ENCODE measurements around the gene EIF3I.

Gene EIF3I

DNA sequence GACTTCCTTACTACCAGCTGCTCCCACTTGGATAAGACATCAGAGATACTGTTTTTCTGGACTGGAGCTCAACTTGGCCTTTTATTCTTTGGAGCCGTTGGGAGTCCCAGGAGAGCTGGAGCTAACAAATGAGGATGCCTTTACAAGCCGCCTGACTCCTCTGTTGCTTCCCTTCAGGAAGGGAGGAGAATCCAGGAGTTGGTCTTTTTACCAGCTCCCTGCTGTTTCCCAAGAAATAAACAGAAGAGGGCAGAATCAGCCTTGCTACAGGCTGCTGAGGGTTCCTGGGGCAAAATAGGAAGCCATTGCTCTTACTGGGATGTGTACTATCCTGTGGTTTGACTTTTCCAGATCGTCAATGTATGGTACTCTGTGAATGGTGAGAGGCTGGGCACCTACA is 1.5 kb downstream of the EIF3I start:
- H3K4me1 ChIP-seq = peaks cover 40% of the 10 kb centered on the region
- H3K9ac ChIP-seq = peak overlapping the region; percentile 91
- H3K36me3 ChIP-seq = peaks cover 63% of the 10 kb centered on the region
- H3K27ac ChIP-seq = no peak overlapping the region
- peak overlapping the region; percentile 92; the same call in 1 of the 2 replicates for H3K4me3 ChIP-seq
- peaks cover 6% of the 10 kb centered on the region; the same call in 1 of the 2 replicates for H4K20me1 ChIP-seq
- no peaks in the 10 kb centered on the region for H3K9me3 ChIP-seq
- no peaks in the 10 kb centered on the region for H3K27me3 ChIP-seq
- no peak for TF ChIP-seq Cebpa-rat (IDR thresholded peaks at IDR 0.05)
- H3K4me2 ChIP-seq = peak overlapping the region; percentile 92

DNA sequence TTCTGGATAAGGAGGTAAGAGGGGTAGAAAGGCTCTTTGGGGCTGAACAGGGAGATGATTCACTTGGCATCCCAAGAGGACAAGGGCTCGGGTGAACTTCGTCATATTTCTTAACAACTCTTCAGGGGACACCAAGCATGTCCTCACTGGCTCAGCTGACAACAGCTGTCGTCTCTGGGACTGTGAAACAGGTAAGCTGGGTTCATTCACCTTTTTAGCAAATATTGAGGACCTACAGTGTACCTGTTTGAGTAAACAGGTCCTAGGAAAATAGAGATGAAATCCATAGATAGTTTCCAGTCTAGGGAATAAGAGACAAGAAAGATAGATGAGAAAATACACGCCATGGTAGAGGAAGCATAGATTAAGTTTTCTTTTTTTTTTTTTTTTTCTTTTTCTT is 2.1 kb downstream of the EIF3I start:
- peaks cover 65% of the 10 kb centered on the region for H3K36me3 ChIP-seq
- no peak for TF ChIP-seq Cebpa-rat (IDR thresholded peaks at IDR 0.05)
- no peak overlapping the region for H3K4me3 ChIP-seq
- peak overlapping the region; percentile 91 for H3K9ac ChIP-seq
- no peaks in the 10 kb centered on the region for H3K9me3 ChIP-seq
- H3K4me1 ChIP-seq = peaks cover 40% of the 10 kb centered on the region
- peaks cover 6% of the 10 kb centered on the region; the same call in 1 of the 2 replicates for H4K20me1 ChIP-seq
- peak overlapping the region; percentile 92 for H3K4me2 ChIP-seq
- no peak overlapping the region for H3K27ac ChIP-seq
- no peaks in the 10 kb centered on the region for H3K27me3 ChIP-seq

DNA sequence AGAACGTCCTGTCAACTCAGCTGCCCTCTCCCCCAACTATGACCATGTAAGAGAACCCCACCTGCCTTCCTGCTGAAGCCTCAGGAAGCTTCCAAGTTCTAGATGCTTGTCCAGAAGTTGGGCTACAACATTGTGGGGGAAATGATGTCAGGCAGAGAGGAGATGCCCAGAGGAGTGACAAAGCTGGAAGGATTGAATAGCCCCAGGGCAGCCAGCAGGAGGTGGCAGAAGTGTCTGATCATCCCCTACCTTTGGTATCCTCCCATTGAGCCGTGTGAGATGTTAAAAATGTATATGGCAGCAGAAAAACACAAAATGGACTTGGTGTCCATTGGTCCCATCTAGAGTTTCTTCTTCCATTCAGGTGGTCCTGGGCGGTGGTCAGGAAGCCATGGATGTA is 6.6 kb downstream of the EIF3I start:
- no peak for TF ChIP-seq Cebpa-rat (IDR thresholded peaks at IDR 0.05)
- Histone ChIP-seq H3K27ac (no peak overlapping the region), H3K4me3 (no peak overlapping the region), H3K9ac (no peak overlapping the region), H3K9me3 (no peaks in the 10 kb centered on the region), H3K4me1 (peaks cover 5% of the 10 kb centered on the region), H3K27me3 (no peaks in the 10 kb centered on the region), H3K4me2 (no peak overlapping the region), H3K36me3 (peaks cover 100% of the 10 kb centered on the region), H4K20me1 (peaks cover 6% of the 10 kb centered on the region; the same call in 1 of the 2 replicates)

DNA sequence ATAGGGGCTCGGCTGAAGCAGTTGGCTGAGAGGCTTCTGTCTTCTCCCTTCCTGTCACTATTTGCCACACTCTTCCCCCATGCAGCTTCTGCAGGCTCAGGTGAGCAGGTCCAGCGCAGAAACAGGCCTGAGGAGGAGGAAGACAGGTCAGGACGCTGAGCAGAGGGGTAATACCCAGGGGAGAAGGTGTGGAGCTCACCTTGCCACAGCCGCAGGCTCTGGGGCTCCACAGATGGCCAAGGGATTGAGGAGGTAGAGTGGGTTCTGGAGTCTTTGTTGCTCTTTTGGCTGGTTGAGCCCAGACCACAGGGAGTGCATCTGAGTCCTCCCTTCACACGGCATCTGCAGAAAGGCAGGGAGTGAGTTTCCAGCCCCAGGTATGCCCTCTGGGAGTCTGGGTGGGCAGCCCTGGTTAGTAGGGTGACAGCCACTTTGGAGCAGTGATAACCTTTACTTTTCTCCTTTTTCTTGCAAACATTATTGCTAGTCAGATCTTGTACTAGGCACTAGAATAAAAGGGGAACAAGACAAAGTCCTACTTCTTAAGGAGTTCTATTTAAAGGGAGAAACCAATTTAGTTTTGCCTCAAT is 9.7 kb downstream of the EIF3I start:
- H3K4me1 ChIP-seq = no peaks in the 10 kb centered on the region
- no peak overlapping the region for H3K4me3 ChIP-seq
- no peak for TF ChIP-seq Cebpa-rat (IDR thresholded peaks at IDR 0.05)
- H4K20me1 ChIP-seq = 0 out of 2 replicates have a peak, but pooled peaks cover 6% of the 10 kb centered on the region
- H3K27ac ChIP-seq = no peak overlapping the region
- H3K9ac ChIP-seq = no peak overlapping the region
- H3K9me3 ChIP-seq = no peaks in the 10 kb centered on the region
- H3K4me2 ChIP-seq = no peak overlapping the region
- H3K36me3 ChIP-seq = peaks cover 81% of the 10 kb centered on the region
- no peaks in the 10 kb centered on the region for H3K27me3 ChIP-seq

DNA sequence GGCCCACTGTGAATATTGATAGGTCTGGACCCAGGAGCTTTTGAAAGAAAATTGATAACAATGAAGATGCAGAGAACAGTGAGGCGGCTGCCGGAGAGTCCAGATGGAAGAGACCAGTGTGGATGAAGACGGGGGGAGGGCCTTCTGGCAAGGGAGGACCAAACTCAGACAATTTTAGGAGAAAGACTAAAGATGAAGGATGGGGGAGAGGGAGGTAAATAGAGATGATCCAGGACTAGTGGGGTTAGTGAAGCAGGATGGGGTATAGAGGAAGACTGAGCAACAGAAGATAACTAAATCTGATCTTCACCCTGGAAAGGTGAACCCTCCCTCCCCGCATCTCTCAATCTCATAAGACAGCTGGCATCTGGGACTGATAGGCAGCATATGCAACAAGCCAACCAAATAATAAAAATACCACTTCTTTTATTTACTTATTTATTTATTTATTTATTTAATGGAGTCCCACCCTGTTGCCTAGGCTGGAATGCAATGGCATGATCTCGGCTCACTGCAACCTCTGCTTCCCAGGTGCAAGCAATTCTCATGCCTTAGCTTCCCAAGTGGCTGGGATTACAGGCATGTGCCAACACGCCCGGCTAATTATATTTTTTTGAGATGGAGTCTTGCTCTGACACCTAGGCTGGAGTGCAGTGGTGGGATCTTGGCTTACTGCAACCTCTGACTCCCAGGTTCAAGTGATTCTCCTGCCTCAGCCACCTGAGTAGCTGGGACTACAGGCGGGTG is 10.5 kb downstream of the EIF3I start:
- Histone ChIP-seq H3K9me3 (no peaks in the 10 kb centered on the region), H3K36me3 (peaks cover 74% of the 10 kb centered on the region), H3K27me3 (no peaks in the 10 kb centered on the region), H3K4me1 (no peaks in the 10 kb centered on the region), H4K20me1 (0 out of 2 replicates have a peak, but pooled peaks cover 2% of the 10 kb centered on the region), H3K4me2 (no peak overlapping the region), H3K4me3 (no peak overlapping the region), H3K9ac (no peak overlapping the region), H3K27ac (no peak overlapping the region)
- TF ChIP-seq Cebpa-rat (IDR thresholded peaks at IDR 0.05) = no peak

DNA sequence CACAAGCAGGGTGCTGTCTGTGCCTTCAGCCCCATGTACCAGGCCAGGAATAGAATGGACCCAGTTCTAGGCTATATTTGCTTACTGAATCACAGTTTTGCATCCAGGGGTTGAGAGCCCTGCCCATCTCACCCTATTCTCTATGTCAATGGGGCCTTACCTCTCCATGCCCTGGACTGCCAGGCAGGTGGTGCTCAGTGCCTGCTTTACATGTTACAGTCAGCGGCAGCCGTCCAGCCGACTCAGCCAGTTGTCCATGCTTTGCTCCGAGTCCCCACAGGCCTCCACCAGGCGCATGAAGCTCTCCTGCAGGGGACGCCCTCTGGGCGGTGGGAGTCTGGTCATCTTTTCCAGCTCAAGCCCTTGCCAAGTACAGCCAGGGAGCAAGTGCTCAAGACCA is 12.6 kb downstream of the EIF3I start:
- no peak overlapping the region for H3K27ac ChIP-seq
- H3K36me3 ChIP-seq = peaks cover 53% of the 10 kb centered on the region
- no peak overlapping the region for H3K4me3 ChIP-seq
- H3K27me3 ChIP-seq = no peaks in the 10 kb centered on the region
- H3K4me1 ChIP-seq = peaks cover 8% of the 10 kb centered on the region
- TF ChIP-seq Cebpa-rat (IDR thresholded peaks at IDR 0.05) = no peak
- H4K20me1 ChIP-seq = no peaks in the 10 kb centered on the region
- H3K9me3 ChIP-seq = no peaks in the 10 kb centered on the region
- no peak overlapping the region for H3K9ac ChIP-seq
- H3K4me2 ChIP-seq = no peak overlapping the region

DNA sequence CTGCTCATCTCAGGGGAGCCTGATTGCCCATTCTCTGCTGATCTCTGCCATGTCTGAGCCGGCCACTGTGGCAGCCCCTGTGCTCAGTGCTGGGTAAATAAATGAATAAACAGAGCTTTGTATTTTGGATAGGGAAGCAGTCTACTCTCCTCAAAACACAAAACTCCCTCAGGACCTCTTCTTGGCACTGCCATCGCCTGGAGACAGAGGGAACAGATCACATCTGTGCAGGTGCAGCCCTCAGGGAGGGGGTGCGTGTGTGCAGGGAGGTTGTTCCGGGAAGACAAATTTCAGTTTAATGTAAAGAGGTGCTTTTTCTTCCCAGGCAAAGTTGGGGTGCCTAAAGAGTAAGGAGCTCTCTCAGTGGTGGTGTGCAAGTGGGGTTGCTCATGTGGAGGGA is 17.1 kb downstream of the EIF3I start:
- no peaks in the 10 kb centered on the region for H4K20me1 ChIP-seq
- peak overlapping the region; percentile 97 for H3K4me2 ChIP-seq
- no peak for TF ChIP-seq Cebpa-rat (IDR thresholded peaks at IDR 0.05)
- H3K9ac ChIP-seq = 0 out of 2 replicates have a peak overlapping the region, but pooled peaks have one; percentile 74
- no peak overlapping the region for H3K27ac ChIP-seq
- H3K4me1 ChIP-seq = peaks cover 42% of the 10 kb centered on the region
- no peaks in the 10 kb centered on the region for H3K27me3 ChIP-seq
- H3K4me3 ChIP-seq = no peak overlapping the region
- 0 out of 2 replicates have a peak, but pooled peaks cover 7% of the 10 kb centered on the region for H3K36me3 ChIP-seq
- no peaks in the 10 kb centered on the region for H3K9me3 ChIP-seq

DNA sequence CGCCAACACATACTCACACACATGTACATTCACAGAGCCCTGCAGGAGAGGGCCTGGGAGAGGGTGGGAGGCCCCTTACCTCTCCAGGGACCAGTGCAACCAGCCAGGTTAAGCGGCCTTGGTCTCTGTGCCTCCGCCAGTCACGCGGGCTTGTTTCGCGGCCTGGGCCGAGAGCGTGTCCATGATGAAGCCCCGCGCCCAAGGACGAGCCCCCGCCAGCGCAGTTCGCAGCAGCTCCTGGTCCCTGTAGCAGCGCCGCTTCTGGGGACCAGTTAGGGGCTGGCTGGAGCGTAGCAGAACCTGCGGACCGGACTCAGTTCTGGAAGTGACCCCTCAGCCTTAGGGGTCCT is 17.6 kb downstream of the EIF3I start:
- Histone ChIP-seq H3K36me3 (0 out of 2 replicates have a peak, but pooled peaks cover 3% of the 10 kb centered on the region), H3K4me3 (peak overlapping the region; percentile 72), H3K27me3 (no peaks in the 10 kb centered on the region), H3K4me1 (peaks cover 42% of the 10 kb centered on the region), H3K9ac (peak overlapping the region; percentile 74; the same call in 1 of the 2 replicates), H4K20me1 (no peaks in the 10 kb centered on the region), H3K4me2 (peak overlapping the region; percentile 97), H3K27ac (0 out of 2 replicates have a peak overlapping the region, but pooled peaks have one; percentile 36), H3K9me3 (no peaks in the 10 kb centered on the region)
- no peak for TF ChIP-seq Cebpa-rat (IDR thresholded peaks at IDR 0.05)

DNA sequence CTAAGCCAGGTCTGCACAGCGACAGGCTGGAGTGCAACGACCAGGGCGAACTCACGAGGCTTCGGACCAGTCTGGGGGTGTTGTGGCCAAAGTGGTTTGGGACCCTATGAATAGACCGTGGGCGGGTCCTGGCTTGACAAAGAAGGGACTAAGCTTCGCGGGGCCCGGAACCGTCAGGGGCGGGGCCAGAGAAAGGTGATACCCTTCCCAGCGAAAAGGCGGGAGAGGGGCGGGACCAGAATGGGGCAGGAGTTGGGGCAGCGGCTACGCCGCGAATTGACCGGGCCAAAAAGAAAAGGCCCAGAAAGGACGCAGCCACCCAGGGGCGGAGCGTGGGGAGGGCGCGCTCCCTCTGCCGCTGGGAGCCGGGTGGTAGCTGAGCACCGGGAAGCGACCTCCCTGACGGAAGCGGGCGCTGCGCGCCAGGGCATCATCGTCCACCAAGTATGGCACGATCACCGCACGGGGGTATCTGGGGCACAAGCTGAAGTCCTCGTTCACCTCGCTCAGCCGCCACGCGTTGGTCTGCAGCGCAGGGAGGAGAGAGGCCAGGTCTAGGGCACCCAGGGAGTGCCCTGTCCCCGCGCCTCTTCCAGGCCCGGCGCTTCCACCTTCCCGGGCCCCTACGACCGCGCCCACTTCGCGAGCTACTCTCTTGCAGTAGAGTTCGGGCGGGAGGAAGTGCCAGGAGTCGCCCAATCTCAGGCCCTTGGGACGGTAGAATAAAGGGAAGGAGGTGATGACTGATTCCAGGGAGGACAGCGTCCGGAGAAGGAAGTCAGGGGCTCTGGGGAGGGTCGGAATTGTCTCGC is 18.1 kb downstream of the EIF3I start:
- Histone ChIP-seq H3K27ac (peak overlapping the region; percentile 36), H3K27me3 (no peaks in the 10 kb centered on the region), H4K20me1 (no peaks in the 10 kb centered on the region), H3K9ac (peak overlapping the region; percentile 74), H3K4me1 (peaks cover 44% of the 10 kb centered on the region), H3K9me3 (no peaks in the 10 kb centered on the region), H3K4me2 (peak overlapping the region; percentile 97), H3K36me3 (no peaks in the 10 kb centered on the region), H3K4me3 (peak overlapping the region; percentile 72)
- no peak for TF ChIP-seq Cebpa-rat (IDR thresholded peaks at IDR 0.05)

Measured in BLaER1 (cell line).